Astrocyte (in vitro differentiated cells and primary cell): ENCODE measurements around the gene ADIG.

ENCODE experiments used
- EZH2 ChIP-seq: IDR thresholded peaks from 2 replicates; pipeline ENCODE4 v1.6.1; 2012; ENCODE audit warnings: mild to moderate bottlenecking, low read length, inconsistent platforms; ENCODE audit not compliant: insufficient read depth
- TF ChIP-seq, protein P1 (sequence below): IDR thresholded peaks from 2 replicates; pipeline ENCODE4 v1.5.1; 2011; ENCODE audit warnings: low read depth, mild to moderate bottlenecking, inconsistent platforms, low read length, moderate library complexity; ENCODE audit not compliant: insufficient read depth

DNA sequence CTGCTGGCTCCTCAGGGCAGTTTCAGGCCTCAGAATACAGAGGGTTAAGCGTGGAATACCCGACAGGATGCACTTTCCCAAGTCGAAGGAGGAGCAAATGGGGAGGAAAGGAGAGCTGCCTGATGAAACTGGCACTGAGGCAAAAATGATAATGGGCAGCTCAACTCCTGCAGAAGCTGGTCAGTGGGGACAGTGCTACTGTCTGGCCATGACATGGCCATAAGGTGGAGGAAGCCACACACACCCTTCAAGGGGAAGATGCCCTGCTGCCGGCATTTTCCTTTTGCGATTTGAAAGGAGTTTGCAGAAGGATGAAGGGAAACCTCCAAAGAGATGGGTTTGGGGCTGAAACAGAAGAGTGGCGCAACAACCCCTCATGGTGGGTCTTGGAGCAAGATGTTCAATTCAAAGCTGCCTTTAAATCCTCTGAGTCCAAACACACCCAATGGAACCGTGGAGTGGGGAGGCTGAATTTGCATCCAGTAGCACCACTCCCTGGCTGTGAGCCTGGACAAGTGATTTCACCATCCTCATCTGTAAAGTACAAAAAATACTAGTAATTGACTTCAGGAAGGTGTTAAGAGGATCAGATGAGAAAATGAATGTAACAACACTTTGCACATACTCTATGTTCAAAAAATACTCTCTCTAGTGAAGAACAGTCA is 3.2 kb downstream of the ADIG start:
- TF ChIP-seq, protein P1, sequence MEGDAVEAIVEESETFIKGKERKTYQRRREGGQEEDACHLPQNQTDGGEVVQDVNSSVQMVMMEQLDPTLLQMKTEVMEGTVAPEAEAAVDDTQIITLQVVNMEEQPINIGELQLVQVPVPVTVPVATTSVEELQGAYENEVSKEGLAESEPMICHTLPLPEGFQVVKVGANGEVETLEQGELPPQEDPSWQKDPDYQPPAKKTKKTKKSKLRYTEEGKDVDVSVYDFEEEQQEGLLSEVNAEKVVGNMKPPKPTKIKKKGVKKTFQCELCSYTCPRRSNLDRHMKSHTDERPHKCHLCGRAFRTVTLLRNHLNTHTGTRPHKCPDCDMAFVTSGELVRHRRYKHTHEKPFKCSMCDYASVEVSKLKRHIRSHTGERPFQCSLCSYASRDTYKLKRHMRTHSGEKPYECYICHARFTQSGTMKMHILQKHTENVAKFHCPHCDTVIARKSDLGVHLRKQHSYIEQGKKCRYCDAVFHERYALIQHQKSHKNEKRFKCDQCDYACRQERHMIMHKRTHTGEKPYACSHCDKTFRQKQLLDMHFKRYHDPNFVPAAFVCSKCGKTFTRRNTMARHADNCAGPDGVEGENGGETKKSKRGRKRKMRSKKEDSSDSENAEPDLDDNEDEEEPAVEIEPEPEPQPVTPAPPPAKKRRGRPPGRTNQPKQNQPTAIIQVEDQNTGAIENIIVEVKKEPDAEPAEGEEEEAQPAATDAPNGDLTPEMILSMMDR, result no peak
- TF ChIP-seq EZH2, result no peak
